ENCODE data around the gene STEAP1.
"Not testable (repeated sequence)": the region's sequence is repeated elsewhere in the genome, so short reads cannot be mapped to it uniquely, and the experiment has no call there.

GRCh38 chr7:90120205-90120604 lies 34.1 kb upstream of the STEAP1 start:
- TF ChIP-seq POLR2A (IDR thresholded peaks at IDR 0.05; ENCODE audit: low read depth); CTCF (IDR thresholded peaks at IDR 0.05); POLR2AphosphoS5 (IDR thresholded peaks at IDR 0.05); EP300 (IDR thresholded peaks at IDR 0.05): not testable (repeated sequence)
